Loucy (cell line): ENCODE measurements around the gene SAMD1.

ENCODE experiments used
- EZH2phosphoT487 ChIP-seq: fragments of 200-600 bp; IDR thresholded peaks from 2 replicates; pipeline ENCODE4 v1.6.1; 2018; ENCODE audit warnings: antibody characterized with exemption, mild to moderate bottlenecking, moderate library complexity, borderline replicate concordance
- TF ChIP-seq, protein P1 (sequence below): fragments of 200-600 bp; sonication (generic); conservative IDR thresholded peaks from 2 replicates; pipeline ENCODE4 v1.5.1; 2014; ENCODE audit warnings: mild to moderate bottlenecking, antibody characterized with exemption, low read length

DNA sequence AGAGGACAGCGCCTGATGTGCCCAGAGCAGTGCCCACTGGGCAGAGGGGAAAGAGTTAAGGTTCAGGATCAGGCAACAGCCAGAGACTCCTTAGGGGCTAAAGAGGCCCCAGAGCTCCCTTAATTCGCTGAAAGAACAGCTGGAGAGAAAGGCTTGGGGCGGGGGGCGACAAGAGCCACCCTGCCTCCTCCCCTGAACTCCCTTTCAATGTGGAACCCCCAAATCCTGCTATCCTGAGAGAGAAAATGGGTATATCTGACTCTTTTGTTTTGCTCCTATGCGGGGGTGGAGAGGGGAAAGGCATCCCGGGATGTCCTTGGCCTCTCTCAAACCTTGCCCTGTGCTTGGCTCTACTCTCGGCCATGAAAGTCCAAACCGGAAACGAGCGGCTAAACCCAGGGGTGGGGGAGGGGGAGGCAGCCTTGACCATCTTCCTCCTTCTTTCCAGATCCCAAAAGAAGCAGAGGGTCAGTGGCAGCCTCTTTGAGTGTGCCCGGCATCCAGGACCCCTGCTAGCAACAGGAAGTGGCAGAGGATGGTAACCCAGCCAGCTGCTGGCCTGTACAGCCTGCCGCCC lies 22.3 kb upstream of the SAMD1 start:
- TF ChIP-seq, protein P1, sequence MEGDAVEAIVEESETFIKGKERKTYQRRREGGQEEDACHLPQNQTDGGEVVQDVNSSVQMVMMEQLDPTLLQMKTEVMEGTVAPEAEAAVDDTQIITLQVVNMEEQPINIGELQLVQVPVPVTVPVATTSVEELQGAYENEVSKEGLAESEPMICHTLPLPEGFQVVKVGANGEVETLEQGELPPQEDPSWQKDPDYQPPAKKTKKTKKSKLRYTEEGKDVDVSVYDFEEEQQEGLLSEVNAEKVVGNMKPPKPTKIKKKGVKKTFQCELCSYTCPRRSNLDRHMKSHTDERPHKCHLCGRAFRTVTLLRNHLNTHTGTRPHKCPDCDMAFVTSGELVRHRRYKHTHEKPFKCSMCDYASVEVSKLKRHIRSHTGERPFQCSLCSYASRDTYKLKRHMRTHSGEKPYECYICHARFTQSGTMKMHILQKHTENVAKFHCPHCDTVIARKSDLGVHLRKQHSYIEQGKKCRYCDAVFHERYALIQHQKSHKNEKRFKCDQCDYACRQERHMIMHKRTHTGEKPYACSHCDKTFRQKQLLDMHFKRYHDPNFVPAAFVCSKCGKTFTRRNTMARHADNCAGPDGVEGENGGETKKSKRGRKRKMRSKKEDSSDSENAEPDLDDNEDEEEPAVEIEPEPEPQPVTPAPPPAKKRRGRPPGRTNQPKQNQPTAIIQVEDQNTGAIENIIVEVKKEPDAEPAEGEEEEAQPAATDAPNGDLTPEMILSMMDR, result no peak
- no peak for TF ChIP-seq EZH2phosphoT487
